WERI-Rb-1 (cell line): ENCODE results near the gene MDFIC2.
"Not testable (repeated sequence)": the region's sequence is repeated elsewhere in the genome, so short reads cannot be mapped to it uniquely, and the experiment has no call there.

ENCODE experiments used
- DNase-seq: peaks from one replicate; pipeline ENCODE4 v3.0.0-alpha.2; 2020
- H3K27ac ChIP-seq: fragments of 250-450 bp; sonication (Bioruptor Pico); 2 replicates; pipeline ENCODE4 v1.5.1; 2020; ENCODE audit warnings: mild to moderate bottlenecking, moderate library complexity
- H3K27me3 ChIP-seq: fragments of 250-450 bp; sonication (Bioruptor Pico); 2 replicates; pipeline ENCODE4 v1.5.1; 2021; ENCODE audit warnings: mild to moderate bottlenecking, low read depth, moderate library complexity; ENCODE audit not compliant: insufficient read depth, severe bottlenecking
- H3K36me3 ChIP-seq: fragments of 250-450 bp; sonication (Bioruptor Pico); 2 replicates; pipeline ENCODE4 v1.5.1; 2020; ENCODE audit warnings: mild to moderate bottlenecking, moderate library complexity
- H3K4me3 ChIP-seq: 2 replicates; pipeline ENCODE4 v1.5.1; 2011; ENCODE audit warnings: low read depth, mild to moderate bottlenecking, control low read depth, low read length
- H3K9me3 ChIP-seq: fragments of 250-450 bp; sonication (Bioruptor Pico); 2 replicates; pipeline ENCODE4 v1.5.1; 2021; ENCODE audit warnings: mild to moderate bottlenecking, moderate library complexity; ENCODE audit not compliant: severe bottlenecking
- CTCF ChIP-seq: IDR thresholded peaks from 2 replicates; pipeline ENCODE4 v1.5.1; 2011; ENCODE audit warnings: low read depth, mild to moderate bottlenecking, control low read depth, inconsistent platforms, low read length

The MDFIC2 gene

DNA sequence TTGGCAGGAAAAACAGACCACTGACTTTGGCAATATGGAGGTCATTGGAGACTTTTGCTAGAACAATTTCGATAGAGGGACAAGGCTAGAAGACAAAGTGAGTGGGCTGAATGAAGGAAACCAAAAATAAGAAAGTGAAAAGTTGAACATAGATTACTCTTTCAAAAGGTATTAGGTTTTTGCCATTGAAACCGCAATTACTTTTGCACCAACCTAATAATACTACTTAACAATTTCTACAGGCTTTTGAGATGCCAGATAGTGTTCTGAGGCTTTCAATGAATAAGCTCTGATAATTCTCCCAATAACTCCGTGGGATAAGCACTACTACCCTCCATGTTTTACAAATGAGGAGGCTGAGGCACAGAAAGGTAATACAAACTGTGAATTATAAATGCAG lies 85.0 kb downstream of the MDFIC2 start:
- Histone ChIP-seq H3K27me3 (no peaks in the 10 kb centered on the region), H3K27ac (no peak overlapping the region), H3K36me3 (no peaks in the 10 kb centered on the region), H3K4me3 (no peak overlapping the region), H3K9me3 (no peaks in the 10 kb centered on the region)
- DNase-seq = no peak
- TF ChIP-seq CTCF = no peak

GRCh38 chr3:70225146-70225545 lies 87.3 kb downstream of the MDFIC2 start:
- DNase-seq = no peak
- Histone ChIP-seq H3K4me3 (no peak overlapping the region), H3K36me3 (no peaks in the 10 kb centered on the region), H3K9me3 (no peaks in the 10 kb centered on the region), H3K27me3 (no peaks in the 10 kb centered on the region), H3K27ac (no peak overlapping the region)
- no peak for TF ChIP-seq CTCF

GRCh38 chr3:70224337-70224736 lies 88.1 kb downstream of the MDFIC2 start:
- no peak for TF ChIP-seq CTCF
- Histone ChIP-seq H3K36me3 (no peaks in the 10 kb centered on the region), H3K9me3 (no peaks in the 10 kb centered on the region), H3K4me3 (no peak overlapping the region), H3K27me3 (no peaks in the 10 kb centered on the region), H3K27ac (no peak overlapping the region)
- DNase-seq = no peak

DNA sequence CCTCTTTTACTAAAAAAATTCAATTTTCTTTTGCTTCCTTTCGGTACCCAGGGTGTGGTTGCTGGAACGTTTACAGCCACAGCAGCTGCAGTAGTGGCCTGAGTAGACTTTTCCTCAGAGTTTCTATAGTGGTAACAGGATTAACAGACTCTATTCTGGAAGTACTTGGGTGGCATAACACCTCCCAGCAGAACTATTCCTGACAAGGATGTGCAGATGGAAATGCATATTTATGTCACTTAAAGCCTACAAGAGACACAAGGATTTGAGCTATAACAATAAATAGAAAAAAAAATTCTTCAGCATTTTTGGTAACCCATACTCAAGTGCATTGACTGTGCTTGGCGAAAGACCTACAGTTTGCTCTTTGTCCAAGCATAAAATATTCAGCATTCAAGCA lies 94.0 kb downstream of the MDFIC2 start:
- DNase-seq = no peak
- H3K27ac ChIP-seq = no peak overlapping the region
- H3K27me3 ChIP-seq = no peaks in the 10 kb centered on the region
- H3K9me3 ChIP-seq = no peaks in the 10 kb centered on the region
- H3K36me3 ChIP-seq = no peaks in the 10 kb centered on the region
- H3K4me3 ChIP-seq = no peak overlapping the region
- no peak for TF ChIP-seq CTCF

DNA sequence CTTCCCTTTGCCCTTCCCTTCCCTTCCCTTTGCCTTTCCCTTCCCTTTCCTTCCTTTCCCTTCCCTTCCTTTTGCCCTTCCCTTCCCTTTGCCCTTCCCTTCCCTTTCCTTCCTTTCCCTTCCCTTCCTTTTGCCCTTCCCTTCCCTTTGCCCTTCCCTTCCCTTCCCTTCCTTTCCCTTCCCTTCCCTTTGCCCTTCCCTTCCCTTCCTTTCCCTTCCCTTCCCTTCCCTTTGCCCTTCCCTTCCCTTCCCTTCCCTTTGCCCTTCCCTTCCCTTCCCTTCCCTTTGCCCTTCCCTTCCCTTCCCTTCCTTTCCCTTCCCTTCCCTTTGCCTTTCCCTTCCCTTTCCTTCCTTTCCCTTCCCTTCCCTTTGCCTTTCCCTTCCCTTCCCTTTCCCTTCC lies 101.2 kb downstream of the MDFIC2 start:
- DNase-seq, H3K36me3 ChIP-seq, H3K27me3 ChIP-seq, H3K4me3 ChIP-seq, H3K9me3 ChIP-seq, H3K27ac ChIP-seq: not testable (repeated sequence)

GRCh38 chr3:70201975-70202374 lies 110.5 kb downstream of the MDFIC2 start:
- TF ChIP-seq CTCF = no peak
- DNase-seq = no peak
- no peaks in the 10 kb centered on the region for H3K27me3 ChIP-seq
- H3K4me3 ChIP-seq = no peak overlapping the region
- no peaks in the 10 kb centered on the region for H3K36me3 ChIP-seq
- H3K9me3 ChIP-seq = no peaks in the 10 kb centered on the region
- no peak overlapping the region for H3K27ac ChIP-seq
